Thoracic aorta (tissue), 2 donors: ENCODE measurements around the gene PHC2. TPM values are rescaled to one million over a fixed set of nuclear protein-coding genes. Genes with fewer than 3 reads are reported as not detected.

ENCODE experiments used
- ATAC-seq: fragments of 150-250 bp; one replicate; pipeline ENCODE4 v1.8.0; 2017; ENCODE audit warnings: low read depth; ENCODE audit not compliant: insufficient number of reproducible peaks, low FRiP score
- DNase-seq: peaks from one replicate; pipeline ENCODE4 v3.0.0-alpha.2; 2020; ENCODE audit warnings: low spot score
- H3K27ac ChIP-seq, 2 donors: fragments of 200-600 bp; sonication (generic); 1 replicate in 1 of 2; 2 replicates in 1 of 2; pipeline ENCODE4 v1.5.1; 2016; ENCODE audit warnings: mild to moderate bottlenecking in 2 of 2, moderate library complexity in 2 of 2
- H3K27me3 ChIP-seq: fragments of 200-600 bp; sonication (generic); replicated peaks from 2 replicates; pipeline ENCODE4 v1.6.0; 2016; ENCODE audit warnings: mild to moderate bottlenecking; ENCODE audit not compliant: insufficient read depth
- H3K36me3 ChIP-seq: fragments of 200-600 bp; sonication (generic); one replicate; pipeline ENCODE4 v1.5.1; 2016
- H3K4me1 ChIP-seq, 2 donors: fragments of 200-600 bp; sonication (generic); 1 replicate in 1 of 2; 2 replicates in 1 of 2; pipeline versions ENCODE4 v1.5.1 to v1.6.0; 2016; ENCODE audit warnings: low read depth in 2 of 2, mild to moderate bottlenecking in 1 of 2; ENCODE audit not compliant: control insufficient read depth in 1 of 2
- H3K4me3 ChIP-seq: fragments of 200-600 bp; sonication (generic); 2 replicates; pipeline ENCODE4 v1.5.1; 2016; ENCODE audit warnings: mild to moderate bottlenecking
- H3K9me3 ChIP-seq: fragments of 200-600 bp; sonication (generic); 2 replicates; pipeline ENCODE4 v1.5.1; 2016
- CTCF ChIP-seq: fragments of 200-600 bp; sonication (generic); IDR thresholded peaks from one replicate; pipeline ENCODE4 v1.5.1; 2019; ENCODE audit warnings: antibody characterized with exemption
- total RNA-seq, 2 donors: library from RNA; depleted of rRNA; stranded (reverse); fragments of >200 nt; gene quantifications; one replicate each; pipeline versions ENCODE4 v1.1.0 to v1.2.3, GENCODE V29; 2016

PHC2 gene
- total RNA-seq, 2 donors from 2014 or later: 174 to 238 TPM

- no peak for ATAC-seq
- no peaks in the 10 kb centered on the region for H3K27me3 ChIP-seq
- no peak overlapping the region for H3K27ac ChIP-seq
- no peak for TF ChIP-seq CTCF
- H3K9me3 ChIP-seq: no peaks in the 10 kb centered on the region
- no peak overlapping the region for H3K4me3 ChIP-seq
- peaks cover 30% of the 10 kb centered on the region for H3K36me3 ChIP-seq
- DNase-seq: no peak
- peaks cover 3 to 27% of the 10 kb centered on the region in 2 donors for H3K4me1 ChIP-seq
Observed at GRCh38 chr1:33299461-33300155, 131.3 kb downstream of the PHC2 start.

- Histone ChIP-seq H3K36me3 (peaks cover 30% of the 10 kb centered on the region), H3K4me1 (peaks cover 3 to 36% of the 10 kb centered on the region in 2 donors), H3K9me3 (no peaks in the 10 kb centered on the region), H3K27ac (peak overlapping the region in 1 of 2 donors; percentile 40), H3K4me3 (no peak overlapping the region), H3K27me3 (no peaks in the 10 kb centered on the region)
- ATAC-seq (no peak), DNase-seq (no peak)
- TF ChIP-seq CTCF: peak; percentile 90
Observed at GRCh38 chr1:33298623-33299277, 132.1 kb downstream of the PHC2 start.

GRCh38 chr1:33297911-33298622 is 132.8 kb downstream of the PHC2 start:
- no peaks in the 10 kb centered on the region for H3K27me3 ChIP-seq
- peak overlapping the region in 1 of 2 donors; percentile 40 for H3K27ac ChIP-seq
- ATAC-seq: no peak
- DNase-seq: no peak
- no peak overlapping the region for H3K4me3 ChIP-seq
- peaks cover 30% of the 10 kb centered on the region for H3K36me3 ChIP-seq
- H3K4me1 ChIP-seq: peaks cover 3 to 42% of the 10 kb centered on the region in 2 donors
- H3K9me3 ChIP-seq: no peaks in the 10 kb centered on the region
- no peak for TF ChIP-seq CTCF

DNA sequence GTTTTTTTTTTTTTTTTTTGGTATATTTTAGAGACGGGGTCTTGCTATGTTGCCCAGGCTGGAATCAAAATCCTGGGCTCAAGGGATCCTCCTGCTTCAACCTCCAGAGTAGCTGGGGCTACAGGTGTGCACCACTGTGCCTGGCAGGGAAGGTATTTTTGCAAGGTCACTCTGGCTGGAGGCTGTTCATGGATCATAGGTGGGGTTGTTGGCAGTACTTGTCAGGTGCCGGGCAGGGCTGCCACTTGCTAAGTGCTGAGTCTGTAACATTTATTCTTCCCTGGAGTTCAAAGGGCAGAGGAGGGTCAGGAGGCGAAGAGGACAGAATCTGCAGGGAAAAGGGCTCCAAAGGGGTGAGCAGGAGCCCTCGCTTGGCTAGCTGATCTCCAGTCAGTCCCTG is 134.1 kb downstream of the PHC2 start:
- Histone ChIP-seq H3K36me3 (peaks cover 30% of the 10 kb centered on the region), H3K9me3 (no peaks in the 10 kb centered on the region), H3K27me3 (no peaks in the 10 kb centered on the region), H3K4me3 (no peak overlapping the region), H3K27ac (no peak overlapping the region), H3K4me1 (peaks cover 3 to 49% of the 10 kb centered on the region in 2 donors)
- DNase-seq (no peak), ATAC-seq (no peak)
- TF ChIP-seq CTCF: no peak

- Histone ChIP-seq H3K4me1 (peaks cover 3 to 47% of the 10 kb centered on the region in 2 donors), H3K27ac (peak overlapping the region in 1 of 2 donors; percentile 59), H3K36me3 (peaks cover 30% of the 10 kb centered on the region), H3K9me3 (no peaks in the 10 kb centered on the region), H3K27me3 (no peaks in the 10 kb centered on the region), H3K4me3 (no peak overlapping the region)
- TF ChIP-seq CTCF: no peak
- no peak for ATAC-seq
- DNase-seq: no peak
Observed at GRCh38 chr1:33296082-33296458, 134.8 kb downstream of the PHC2 start.
